DMS153 treated with DMSO at 0.1 percent for 48 hours (cell line): ENCODE data around the gene ZNF396.
A peak's percentile ranks its signal among the peaks of the same experiment; 100 is the strongest.

Source experiments
- DNase-seq: peaks from one replicate; lab custom pipeline; 2025; ENCODE audit not compliant: unreplicated experiment; lab: John Stamatoyannopoulos, UW

The ZNF396 gene

GRCh38 chr18:35376742-35377695, at the start of gene ZNF396:
ZNF396 (minus strand) TSS chr18:35377337; CDS start chr18:35374292, 3,045 bp downstream.
- peak; percentile 35 for DNase-seq

- no peak for DNase-seq
These were observed 49.6 kb upstream of the ZNF396 start for GRCh38 chr18:35426786-35427185.

GRCh38 chr18:35424356-35424755, 47.2 kb upstream of the ZNF396 start:
- DNase-seq, result no peak

- no peak for DNase-seq
These were observed 45.1 kb upstream of the ZNF396 start for GRCh38 chr18:35422237-35422636.

GRCh38 chr18:35418610-35419009, 41.5 kb upstream of the ZNF396 start:
- DNase-seq, result no peak

GRCh38 chr18:35417223-35417622, 40.1 kb upstream of the ZNF396 start:
- DNase-seq, result no peak

- DNase-seq, result no peak
These were observed 38.5 kb upstream of the ZNF396 start for GRCh38 chr18:35415511-35416073.

DNA sequence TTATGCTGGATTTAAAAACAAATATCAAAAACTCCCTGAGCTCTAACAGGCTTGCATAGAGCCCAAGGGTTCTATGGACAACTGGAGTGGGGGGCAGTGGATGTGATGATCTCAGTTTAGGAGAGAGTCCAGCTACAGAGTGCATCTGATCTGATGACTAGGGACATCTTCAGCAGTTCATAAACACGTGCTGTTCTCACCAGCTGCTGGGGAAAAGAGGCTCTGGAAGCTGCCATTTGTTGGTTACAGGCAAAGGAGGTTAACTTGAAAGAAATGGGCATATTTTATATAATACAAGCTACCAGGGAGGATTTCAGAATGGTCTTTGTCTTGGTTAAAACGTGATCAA, 36.0 kb upstream of the ZNF396 start:
- DNase-seq, result no peak

DNA sequence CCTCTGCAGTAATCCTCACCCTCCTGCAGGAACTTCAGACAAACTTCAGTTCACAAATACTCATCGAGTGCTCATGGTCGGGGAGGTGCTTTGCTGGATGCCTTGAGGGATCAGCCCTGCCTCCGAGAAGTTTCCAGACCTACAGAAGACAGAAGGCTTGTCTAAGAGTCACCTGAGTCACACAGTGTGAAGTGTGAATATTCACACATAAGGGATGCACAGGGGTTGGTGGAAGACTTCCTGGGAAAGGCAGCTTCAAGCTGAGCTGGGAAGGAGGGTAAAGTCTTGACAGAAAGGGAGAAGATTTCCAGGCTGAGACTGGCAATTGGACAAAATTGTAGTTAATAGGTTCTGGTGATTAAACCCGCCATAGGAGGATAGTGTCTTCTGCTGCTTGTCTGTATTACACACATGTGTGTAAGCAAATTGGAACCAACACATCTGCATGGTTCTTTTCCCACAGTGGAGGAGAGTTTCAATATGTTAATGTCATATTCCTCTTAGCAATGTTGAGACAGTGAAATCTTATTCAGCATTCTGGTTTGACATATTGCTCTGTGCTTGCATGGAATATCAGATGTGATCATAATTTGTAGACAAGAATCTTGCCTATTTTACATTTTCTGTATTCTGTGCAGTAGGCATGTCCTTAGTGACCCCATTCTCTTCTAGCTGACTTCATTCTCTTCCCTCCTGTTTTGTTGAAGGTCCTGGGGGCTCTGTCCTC, 34.7 kb upstream of the ZNF396 start:
- no peak for DNase-seq

GRCh38 chr18:35410561-35410960, 33.4 kb upstream of the ZNF396 start:
- no peak for DNase-seq

DNA sequence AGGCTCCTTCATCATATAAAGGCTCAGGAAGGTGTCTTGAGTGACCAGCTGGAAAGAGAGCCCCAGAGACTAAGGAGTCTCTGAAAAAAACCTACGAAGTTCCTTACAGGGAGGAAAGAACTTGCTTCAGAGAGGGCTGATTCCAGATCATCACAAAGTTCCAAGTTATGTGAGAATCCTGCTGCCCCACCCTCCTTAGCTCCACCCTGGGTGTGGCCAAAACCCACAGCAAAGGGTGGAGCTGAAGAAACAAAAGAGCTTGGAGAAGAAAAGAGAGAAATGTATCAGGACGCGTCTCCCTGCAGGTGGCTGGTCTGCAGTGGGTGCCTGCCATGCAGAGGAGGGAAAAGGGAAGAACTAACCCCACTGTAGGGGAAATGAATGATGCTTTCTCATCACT, 32.8 kb upstream of the ZNF396 start:
- no peak for DNase-seq

- DNase-seq, result no peak
These were observed 31.7 kb upstream of the ZNF396 start for GRCh38 chr18:35408843-35409261.

DNA sequence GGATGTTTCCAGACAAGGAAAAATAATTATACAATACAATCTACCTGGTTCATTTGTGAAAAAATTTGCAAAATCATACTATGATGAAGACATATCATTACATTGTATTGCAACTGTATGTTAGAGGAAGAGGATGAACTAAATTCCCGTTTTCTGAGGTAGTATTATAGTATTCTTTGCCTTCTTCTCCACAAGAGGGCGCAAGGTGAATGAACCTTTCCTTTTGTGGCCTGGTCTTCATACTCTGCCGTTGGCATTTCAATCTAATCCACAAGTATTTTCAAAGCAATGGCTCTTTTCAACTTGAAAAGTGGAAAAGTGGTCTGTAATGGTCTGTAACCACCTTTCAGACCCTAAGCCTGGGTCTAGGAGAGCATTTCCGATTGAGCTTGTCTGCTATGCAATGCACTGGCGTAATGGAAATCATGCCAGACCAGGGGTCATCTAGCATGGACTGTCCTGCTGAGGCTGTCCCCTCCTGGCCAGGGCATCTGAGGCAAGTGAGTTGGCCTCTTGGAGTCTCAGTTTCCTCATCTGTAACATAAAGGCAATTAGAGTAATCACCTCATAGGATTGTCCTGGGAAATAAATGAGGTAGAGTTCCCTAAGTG, 30.8 kb upstream of the ZNF396 start:
- peak; percentile 38 for DNase-seq

- no peak for DNase-seq
These were observed 29.5 kb upstream of the ZNF396 start for GRCh38 chr18:35406666-35407065.

- DNase-seq, result peak; percentile 25
These were observed 20.8 kb upstream of the ZNF396 start for GRCh38 chr18:35397976-35398375.

GRCh38 chr18:35393716-35394115, 16.6 kb upstream of the ZNF396 start:
- DNase-seq, result no peak

DNA sequence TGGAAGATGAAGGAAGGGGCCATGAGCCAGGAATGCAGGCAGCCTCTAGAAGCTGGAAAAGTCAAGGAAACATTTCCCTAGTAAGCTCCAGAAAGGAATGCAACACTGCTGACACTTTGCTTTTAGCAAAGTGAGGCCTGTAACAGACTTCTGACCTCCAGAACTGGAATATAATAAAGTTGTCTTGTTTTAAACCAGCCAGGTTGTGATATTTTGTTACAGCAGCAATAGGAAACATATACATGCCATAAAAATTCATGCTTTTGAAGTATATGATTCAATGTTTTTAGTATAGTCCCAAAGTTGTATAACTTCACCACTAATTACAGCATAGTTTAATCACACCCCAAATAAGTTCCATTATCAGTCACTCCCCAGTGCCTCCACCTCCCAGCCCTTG, 15.2 kb upstream of the ZNF396 start:
- DNase-seq, result no peak

DNA sequence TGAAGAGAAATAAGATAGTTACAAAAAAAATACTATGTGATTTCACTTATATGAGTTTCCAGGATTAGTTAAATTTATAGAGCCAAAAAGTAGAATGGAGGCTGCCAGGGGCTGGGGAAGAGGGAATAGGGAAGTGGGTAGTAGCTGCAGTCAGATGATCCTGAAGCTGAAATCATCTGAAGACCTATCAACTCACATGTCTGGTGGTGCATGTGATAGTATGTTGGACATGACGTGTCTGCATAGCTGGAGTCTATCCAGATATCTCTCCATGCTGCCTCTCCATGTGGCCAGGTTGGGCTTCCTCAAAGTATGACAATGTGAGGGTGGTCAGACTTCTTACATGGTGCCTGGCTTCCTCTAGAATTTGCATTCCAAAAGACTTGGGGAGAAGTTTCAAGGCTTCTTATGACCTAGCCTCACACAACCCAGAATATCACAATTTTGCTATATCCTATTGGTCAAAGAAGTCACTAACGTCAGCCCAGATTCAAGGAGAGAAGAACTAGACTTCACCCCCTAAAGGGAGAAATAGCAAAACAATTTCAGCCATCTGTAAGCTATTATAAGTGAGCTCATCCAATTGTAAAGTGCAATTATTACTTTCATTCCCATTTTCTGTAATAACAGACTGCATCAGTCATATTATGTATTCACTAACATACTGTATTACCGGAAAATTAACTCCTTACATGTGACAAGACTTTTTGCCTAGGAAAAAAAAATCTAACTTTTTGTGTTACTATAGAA, 14.0 kb upstream of the ZNF396 start:
- DNase-seq, result no peak

- no peak for DNase-seq
These were observed 12.0 kb upstream of the ZNF396 start for GRCh38 chr18:35389095-35389618.

- DNase-seq, result no peak
These were observed 10.0 kb upstream of the ZNF396 start for GRCh38 chr18:35387152-35387571.
